ENCODE results near the gene C7orf25.
"Not testable (repeated sequence)": the region's sequence is repeated elsewhere in the genome, so short reads cannot be mapped to it uniquely, and the experiment has no call there.

Gene C7orf25

DNA sequence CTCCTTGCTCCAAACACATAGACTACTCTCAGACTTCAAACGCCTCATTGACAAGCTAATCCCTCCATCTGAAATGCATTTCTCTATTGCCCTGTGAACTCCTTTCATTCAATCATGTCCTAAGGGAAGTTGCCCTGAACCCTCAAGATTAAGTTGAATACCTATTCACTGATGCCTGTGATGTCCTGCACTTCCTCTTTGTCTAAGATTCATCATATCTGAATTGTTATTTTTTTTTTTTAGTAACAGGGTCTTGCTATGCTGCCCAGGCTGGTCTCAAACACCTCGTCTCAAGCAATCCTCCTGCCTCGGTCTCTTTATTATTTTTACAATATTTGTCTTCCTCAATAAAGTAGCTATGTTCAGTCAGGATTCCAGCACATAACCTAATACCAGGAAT lies 16.9 kb upstream of the C7orf25 start:
- no peak for DNase-seq

- no peak for DNase-seq
Measured at GRCh38 chr7:42926204-42926603, 14.3 kb upstream of the C7orf25 start.

GRCh38 chr7:42925630-42926029 lies 13.8 kb upstream of the C7orf25 start:
- no peak for DNase-seq

- DNase-seq = no peak
Measured at GRCh38 chr7:42924223-42924838, 12.5 kb upstream of the C7orf25 start.

DNA sequence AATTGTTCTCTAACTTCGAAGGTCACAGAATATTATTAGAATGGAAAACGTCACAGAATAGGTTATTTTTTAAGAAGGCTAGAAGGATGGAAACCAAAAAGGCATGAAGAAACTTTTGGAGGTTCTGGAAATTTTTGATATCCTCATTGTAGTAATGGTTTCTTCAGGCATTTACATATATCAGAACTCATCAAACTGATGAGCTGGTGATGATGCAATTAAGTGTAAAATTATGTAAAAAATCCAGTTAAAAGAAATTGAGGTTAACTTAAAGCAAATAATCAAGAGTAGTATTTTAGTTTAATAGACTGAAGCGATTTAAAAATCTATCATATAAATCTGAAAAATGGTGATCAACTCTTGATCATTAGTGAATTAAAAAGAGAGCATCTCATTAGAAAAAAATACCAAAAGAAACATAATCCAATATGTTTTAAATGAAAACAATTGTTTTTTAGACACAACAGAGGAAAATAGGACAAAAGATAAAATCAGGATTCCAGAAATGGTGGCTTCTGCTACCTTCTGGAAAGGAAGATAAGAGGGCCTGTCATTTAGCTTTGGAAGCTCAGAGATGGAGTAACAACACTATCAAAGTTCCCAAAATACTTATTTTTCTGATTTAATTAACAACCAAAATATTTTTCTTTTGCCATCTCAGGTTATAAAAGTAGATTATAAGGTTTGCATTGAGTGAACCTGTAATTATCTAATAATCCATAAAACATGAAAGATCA lies 10.3 kb upstream of the C7orf25 start:
- no peak for DNase-seq

DNA sequence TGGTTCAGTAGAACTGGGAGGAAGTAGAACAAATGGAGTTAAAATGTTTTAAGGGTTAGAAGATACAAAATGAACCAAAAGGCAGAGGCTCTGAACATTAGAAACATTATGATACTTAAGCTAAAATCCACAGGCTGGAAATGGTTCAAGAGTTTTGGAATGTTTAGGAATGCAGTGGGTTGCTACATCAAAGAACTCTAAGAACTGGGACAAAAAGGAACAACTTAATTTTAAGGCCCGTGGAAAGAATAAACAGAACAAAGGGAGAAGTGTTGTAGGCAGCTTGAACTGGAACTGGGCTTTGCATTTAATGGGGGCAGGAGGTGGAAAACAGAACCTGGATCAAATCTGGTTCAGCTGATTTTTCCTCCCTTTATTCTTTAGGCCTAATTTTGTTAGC lies 3.5 kb upstream of the C7orf25 start:
- peak; percentile 64 for DNase-seq

DNA sequence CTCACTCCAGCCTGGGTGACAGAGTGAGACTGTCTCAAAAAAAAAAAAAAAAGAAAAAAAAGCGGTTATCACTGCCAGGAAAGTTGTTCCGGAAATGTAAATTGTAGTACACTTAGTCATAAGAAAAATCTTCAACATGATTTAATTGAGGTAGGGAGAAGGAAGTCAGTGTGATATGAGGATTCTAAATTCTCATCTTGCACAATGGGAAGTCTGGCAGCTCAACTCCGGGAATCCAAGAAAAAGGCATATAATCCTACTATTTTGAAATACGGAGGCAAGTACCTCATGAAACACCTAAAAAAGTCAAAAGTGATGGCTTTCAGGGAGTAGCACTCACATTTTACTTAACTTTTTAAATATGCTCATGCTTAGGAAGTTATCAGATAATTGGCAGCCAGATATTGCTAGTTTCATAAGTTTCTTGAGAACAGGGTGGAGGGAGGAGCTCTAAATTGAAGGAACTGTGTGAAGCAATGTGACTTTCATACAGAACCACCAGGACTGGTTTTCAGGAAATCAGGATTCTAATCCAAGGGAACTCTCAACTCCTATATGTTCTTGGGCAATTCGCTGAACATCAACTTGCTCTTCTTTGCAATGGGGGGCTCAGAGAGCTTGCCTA lies 2.7 kb upstream of the C7orf25 start:
- DNase-seq = peak; percentile 69

DNA sequence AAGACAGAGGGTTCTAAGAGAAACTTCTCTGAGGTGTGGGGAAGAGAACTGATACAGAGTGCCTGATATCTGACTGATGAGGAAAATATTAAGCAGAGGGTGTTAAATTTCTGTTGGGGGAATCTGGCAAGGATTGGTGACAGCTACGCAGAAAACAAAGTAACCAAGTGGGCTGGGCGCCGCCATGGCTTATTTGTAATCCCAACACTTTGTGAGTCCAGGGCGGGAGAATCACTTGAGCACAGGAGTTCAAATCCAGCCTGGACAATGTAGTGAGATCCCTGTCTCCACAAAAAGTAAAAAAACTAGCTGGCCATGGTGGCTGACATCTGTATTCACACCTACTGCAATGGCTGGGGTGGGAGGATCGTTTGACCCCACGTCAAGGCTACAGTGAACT lies 2.1 kb upstream of the C7orf25 start:
- no peak for DNase-seq

DNA sequence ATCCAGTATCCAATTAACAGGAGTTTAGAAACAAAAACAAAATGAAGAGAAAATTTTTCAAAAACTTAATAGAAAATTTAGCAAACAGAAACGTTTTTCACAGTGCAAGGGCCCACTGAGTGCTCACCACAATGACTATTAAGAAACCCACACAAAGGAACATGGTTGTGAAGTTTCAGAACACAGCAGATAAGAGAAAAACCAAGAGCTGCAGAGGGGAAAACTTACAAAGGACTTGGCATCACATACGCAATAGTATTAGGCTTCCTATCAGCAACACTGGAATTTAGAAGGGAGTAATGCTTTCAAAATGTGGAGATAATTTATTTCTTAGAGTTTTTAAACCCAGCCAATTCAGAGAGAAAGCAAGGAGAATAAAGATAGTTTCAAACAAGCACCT lies 1.7 kb upstream of the C7orf25 start:
- DNase-seq = peak; percentile 26

GRCh38 chr7:42910306-42910705 lies 1.6 kb downstream of the C7orf25 start:
- no peak for DNase-seq

- DNase-seq = no peak
Measured at GRCh38 chr7:42907316-42907715, 4.6 kb downstream of the C7orf25 start.

- no peak for DNase-seq
Measured at GRCh38 chr7:42906181-42906580, 5.7 kb downstream of the C7orf25 start.

DNA sequence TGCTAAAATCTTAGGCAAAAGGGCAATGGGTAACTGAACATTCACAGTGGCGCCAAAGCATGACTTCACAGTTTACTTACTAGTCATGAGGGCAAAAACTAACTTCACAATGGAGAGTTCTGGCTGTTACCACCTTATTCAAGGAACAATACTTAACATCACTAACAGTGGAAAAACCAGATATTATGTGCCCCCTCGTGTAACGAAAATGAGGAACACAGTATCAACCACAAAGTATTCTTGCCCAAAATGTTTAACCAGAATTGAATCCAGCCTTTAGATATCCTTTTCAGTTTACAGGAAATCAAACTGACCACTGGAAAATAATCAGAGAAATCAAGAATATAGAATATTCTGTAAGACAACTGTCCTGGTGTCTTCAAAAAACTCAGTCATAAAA lies 9.5 kb downstream of the C7orf25 start:
- no peak for DNase-seq

GRCh38 chr7:42900842-42901241 lies 11.0 kb downstream of the C7orf25 start:
- no peak for DNase-seq

DNA sequence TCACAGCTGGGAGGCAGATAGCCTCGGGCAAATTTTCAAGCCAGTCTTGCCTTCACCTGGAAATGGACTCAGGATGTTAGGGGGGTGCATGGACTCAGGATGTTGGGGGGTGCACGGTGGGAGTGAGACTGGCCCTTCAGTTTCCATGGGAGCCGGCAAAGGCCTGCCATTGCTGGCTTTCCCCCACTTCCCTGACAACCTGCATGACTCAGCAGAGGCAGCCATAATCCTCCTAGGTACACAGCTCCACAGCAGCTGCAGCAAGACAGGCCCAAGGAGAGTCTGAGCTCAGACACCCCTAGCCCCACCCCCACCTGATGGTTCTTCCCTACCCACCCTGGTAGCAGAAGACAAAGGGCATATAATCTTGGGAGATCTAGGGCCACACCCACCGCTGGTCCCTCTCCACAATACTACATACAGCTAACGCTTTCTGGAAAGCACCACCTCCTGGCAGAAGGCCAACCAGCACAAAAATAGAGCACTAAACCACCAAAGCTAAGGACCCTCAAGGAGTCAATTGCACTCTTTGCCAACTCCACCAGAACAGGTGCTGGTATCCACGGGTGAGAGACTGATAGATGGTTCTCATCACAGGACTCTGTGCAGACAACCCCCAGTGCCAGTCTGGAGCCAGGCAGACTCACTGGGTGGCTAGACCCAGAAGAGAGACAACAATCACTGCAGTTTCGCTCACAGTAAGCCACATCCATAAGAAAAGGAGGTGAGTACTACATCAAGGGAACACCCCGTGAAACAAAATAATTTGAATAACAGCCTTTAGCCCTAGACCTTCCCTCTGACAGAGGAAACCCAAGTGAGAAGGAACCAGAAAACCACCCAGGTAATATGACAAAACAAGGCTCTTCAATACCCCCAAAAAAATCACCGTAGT lies 18.3 kb downstream of the C7orf25 start:
- DNase-seq = no peak

DNA sequence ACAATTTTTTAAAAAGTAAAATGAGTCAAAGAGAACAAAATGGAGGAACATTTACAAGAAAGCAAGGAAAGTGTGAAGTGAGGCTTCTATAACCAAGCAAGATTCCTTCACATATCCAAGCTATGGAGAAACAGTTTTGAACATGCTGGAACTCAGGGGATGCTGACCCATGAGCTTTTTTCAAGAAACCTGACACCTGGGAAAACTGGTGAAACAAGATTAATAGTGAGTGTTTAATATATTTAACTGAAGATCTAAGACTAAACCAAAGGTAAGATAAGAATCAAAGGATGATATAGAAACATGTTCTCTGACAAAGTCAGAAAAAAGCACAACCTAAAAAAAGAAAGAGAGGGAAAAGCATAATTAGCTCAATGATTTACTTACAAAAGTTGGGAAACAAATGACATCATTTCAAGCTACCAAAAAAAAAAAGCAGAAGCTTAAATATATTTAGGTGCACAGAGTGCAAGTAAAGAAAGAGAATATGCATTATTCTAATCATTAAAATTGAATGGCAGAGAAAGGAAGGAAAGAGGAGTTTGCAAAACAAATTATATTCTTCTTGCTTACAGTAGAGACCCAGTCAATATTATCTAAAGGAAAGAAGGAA lies 24.9 kb downstream of the C7orf25 start:
- DNase-seq = no peak

DNA sequence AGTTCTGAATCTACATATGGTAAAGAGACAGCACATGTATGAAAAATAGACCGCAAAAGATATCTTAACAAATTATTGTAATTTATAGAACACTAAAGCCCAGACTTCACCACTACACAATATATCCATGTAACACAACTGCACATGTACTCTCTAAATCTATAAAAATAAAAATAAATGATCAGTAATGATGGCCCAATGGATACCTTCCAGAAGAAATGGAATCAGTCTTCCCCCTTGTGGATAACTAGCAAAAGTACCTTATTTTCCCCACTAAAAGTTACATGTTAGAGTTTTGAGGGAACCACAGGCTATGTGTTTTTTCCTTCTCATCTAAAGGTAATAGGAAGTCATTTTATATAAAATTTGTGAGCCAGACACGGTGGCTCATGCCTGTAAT lies 25.7 kb downstream of the C7orf25 start:
- peak; percentile 25 for DNase-seq

GRCh38 chr7:42885183-42885582 lies 26.7 kb downstream of the C7orf25 start:
- not testable (repeated sequence) for DNase-seq

DNA sequence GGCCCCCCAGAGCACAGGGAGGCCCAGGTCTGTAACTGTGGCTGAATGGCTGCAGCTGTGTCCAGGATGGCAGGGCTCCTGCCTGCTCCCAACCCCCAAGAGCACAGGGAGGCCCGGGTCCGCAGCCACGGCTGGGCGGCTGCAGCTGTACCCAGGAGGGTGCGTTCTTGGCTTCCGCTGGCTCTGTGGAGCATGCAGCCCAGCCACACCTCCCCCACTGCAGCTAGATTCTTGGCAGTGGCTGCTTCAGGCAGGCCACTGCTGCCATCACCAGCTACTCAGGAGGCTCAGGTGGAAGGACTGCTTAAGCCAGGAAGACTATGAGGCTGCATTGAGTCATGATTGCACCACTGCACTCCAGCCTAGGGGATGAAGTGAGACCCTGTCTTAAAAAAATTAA lies 27.9 kb downstream of the C7orf25 start:
- DNase-seq = peak; percentile 35

GRCh38 chr7:42880392-42880791 lies 31.5 kb downstream of the C7orf25 start:
- DNase-seq = no peak

DNA sequence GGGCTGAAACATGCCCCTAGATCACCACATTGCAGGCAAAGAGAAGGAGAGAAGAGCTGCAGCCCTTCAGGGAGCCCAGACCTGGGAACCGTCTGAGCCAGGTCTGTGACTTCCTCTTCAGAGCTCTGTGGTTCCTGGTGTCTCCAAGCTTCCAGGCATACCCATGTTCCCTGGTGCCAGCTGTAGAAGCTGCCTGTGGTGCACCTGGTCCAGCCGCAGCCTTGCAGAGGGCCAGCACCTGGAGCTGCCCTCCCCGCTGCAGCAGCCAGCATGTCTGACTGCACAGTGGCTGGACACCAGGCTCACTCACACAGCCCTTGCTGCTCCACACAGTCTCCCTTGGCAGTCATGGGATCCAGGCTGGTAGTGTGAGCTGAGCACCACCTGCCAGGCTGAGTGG lies 33.6 kb downstream of the C7orf25 start:
- no peak for DNase-seq

- no peak for DNase-seq
Measured at GRCh38 chr7:42877862-42878261, 34.0 kb downstream of the C7orf25 start.

All from fibroblast of upper back skin (primary cell).